HL-60 (cell line): ENCODE data around the gene LGR6.

Source experiments
- CTCF ChIP-seq: IDR thresholded peaks from one replicate; pipeline ENCODE4 v1.5.1; 2011; ENCODE audit warnings: low read length, control low read depth, inconsistent platforms; ENCODE audit not compliant: insufficient read depth
- POLR2AphosphoS5 ChIP-seq: IDR thresholded peaks from 2 replicates; pipeline ENCODE4 v1.6.1; 2012; ENCODE audit warnings: low read depth
- SPI1 ChIP-seq: IDR thresholded peaks from 2 replicates; pipeline ENCODE4 v1.6.1; 2012; ENCODE audit warnings: low read depth, mild to moderate bottlenecking, borderline replicate concordance

- TF ChIP-seq POLR2AphosphoS5 (no peak), CTCF (no peak), SPI1 (no peak)
These were observed 97.4 kb downstream of the LGR6 start for GRCh38 chr1:202291001-202291400.
